B cell (primary cell): ENCODE measurements around the gene NCCRP1. TPM values are rescaled to one million over a fixed set of nuclear protein-coding genes. Genes with fewer than 3 reads are reported as not detected.
"Not testable (repeated sequence)": the region's sequence is repeated elsewhere in the genome, so short reads cannot be mapped to it uniquely, and the experiment has no call there.

Experiments
- ATAC-seq: fragments of 200-7000 bp; cut with Tn5 transposase; one replicate; pipeline ENCODE4 v1.10.0; 2021; ENCODE audit warnings: low read depth, mild to moderate bottlenecking, moderate number of reproducible peaks, moderate library complexity
- CTCF ChIA-PET: fragments of 350-600 bp; sonication (Branson Sonifier 250); formaldehyde crosslinking; loops from one replicate; lab custom pipeline; 2021; ENCODE audit warnings: antibody characterized with exemption, inconsistent platforms; lab: Charles Lee
- POLR2A ChIA-PET: fragments of 350-600 bp; sonication (Branson Sonifier 250); formaldehyde crosslinking; loops from one replicate; lab custom pipeline; 2021; ENCODE audit warnings: antibody characterized with exemption; lab: Charles Lee
- DNase-seq: peaks from one replicate; pipeline ENCODE4 v3.0.0; 2013
- H2AFZ ChIP-seq: 2 replicates; pipeline ENCODE4 v1.6.1; 2012; ENCODE audit warnings: mild to moderate bottlenecking, low read depth, low read length; ENCODE audit not compliant: insufficient read depth, poor library complexity, severe bottlenecking
- H3K27ac ChIP-seq, 2 donors: 1 replicate in 1 of 2; 2 replicates in 1 of 2; pipeline ENCODE4 v1.5.1; 2012 to 2013; ENCODE audit warnings: low read length in 2 of 2, mild to moderate bottlenecking in 2 of 2, moderate library complexity in 1 of 2
- H3K27me3 ChIP-seq, 4 experiments: fragments of 200-600 bp in 1 of 4; sonication (generic) in 1 of 4; replicated peaks in 1 of 4; 1 replicate in 2 of 4; 2 replicates in 2 of 4; pipeline versions ENCODE4 v1.6.1 to v1.7.0; 2013 to 2016; ENCODE audit warnings: low read length in 3 of 4, mild to moderate bottlenecking in 2 of 4, mixed read lengths in 1 of 4, moderate library complexity in 1 of 4; ENCODE audit not compliant: insufficient read depth in 4 of 4, control insufficient read depth in 3 of 4; ENCODE audit errors: control extremely low read depth in 1 of 4
- H3K36me3 ChIP-seq, 2 experiments: replicated peaks in 1 of 2; 1 replicate in 1 of 2; 2 replicates in 1 of 2; pipeline versions ENCODE4 v1.6.1 to v1.7.1; 2013; ENCODE audit warnings: low read length in 1 of 2; ENCODE audit not compliant: insufficient read depth in 2 of 2, control insufficient read depth in 1 of 2; ENCODE audit errors: control extremely low read depth in 1 of 2, extremely low read depth in 1 of 2
- H3K4me1 ChIP-seq, 2 donors: fragments of 200-600 bp in 1 of 2; sonication (generic) in 1 of 2; 1 replicate in 1 of 2; 2 replicates in 1 of 2; pipeline versions ENCODE4 v1.5.1 to v1.6.1; 2013 to 2017; ENCODE audit warnings: low read length in 2 of 2; ENCODE audit not compliant: control insufficient read depth in 2 of 2, insufficient read depth in 2 of 2
- H3K4me2 ChIP-seq: replicated peaks from 2 replicates; pipeline ENCODE3; 2012; ENCODE audit warnings: mild to moderate bottlenecking, low read depth, low read length; ENCODE audit not compliant: poor library complexity, severe bottlenecking
- H3K4me3 ChIP-seq, 5 experiments: fragments of 200-600 bp in 1 of 5; sonication (generic) in 1 of 5; 1 replicate in 3 of 5; 2 replicates in 2 of 5; pipeline versions ENCODE4 v1.5.1 to v1.7.0; 2011 to 2016; ENCODE audit warnings: low read length in 4 of 5, mild to moderate bottlenecking in 4 of 5, low read depth in 2 of 5, control low read depth in 1 of 5, moderate library complexity in 1 of 5; ENCODE audit not compliant: insufficient read depth in 1 of 5; ENCODE audit errors: control extremely low read depth in 1 of 5, extremely low read depth in 1 of 5
- H3K79me2 ChIP-seq: fragments of 200-600 bp; sonication (generic); one replicate; pipeline ENCODE4 v1.6.0; 2016; ENCODE audit warnings: low read length; ENCODE audit not compliant: control insufficient read depth, insufficient read depth
- H3K9ac ChIP-seq: fragments of 200-600 bp; sonication (generic); 2 replicates; pipeline ENCODE4 v1.6.1; 2017; ENCODE audit warnings: mild to moderate bottlenecking, low read length, moderate library complexity
- H3K9me3 ChIP-seq, 3 donors: one replicate each; pipeline versions ENCODE4 v1.6.1 to v1.7.1; 2013; ENCODE audit warnings: low read length in 2 of 3; ENCODE audit not compliant: control insufficient read depth in 2 of 3, insufficient read depth in 1 of 3; ENCODE audit errors: control extremely low read depth in 1 of 3
- H4K20me1 ChIP-seq: 2 replicates; pipeline ENCODE4 v1.6.0; 2012; ENCODE audit warnings: mild to moderate bottlenecking, low read length; ENCODE audit not compliant: insufficient read depth, control insufficient read depth, poor library complexity, severe bottlenecking
- H3K27ac Mint-ChIP-seq: one replicate; pipeline ENCODE4 v1.8.0; 2021; ENCODE audit warnings: mixed read lengths
- H3K27me3 Mint-ChIP-seq: one replicate; pipeline ENCODE4 v1.8.0; 2021; ENCODE audit warnings: mixed read lengths
- H3K4me1 Mint-ChIP-seq: one replicate; pipeline ENCODE4 v1.8.0; 2021; ENCODE audit warnings: mixed read lengths
- H3K4me3 Mint-ChIP-seq: one replicate; pipeline ENCODE4 v1.8.0; 2021; ENCODE audit warnings: mixed read lengths
- H3K9me3 Mint-ChIP-seq: one replicate; pipeline ENCODE4 v1.8.0; 2022; ENCODE audit warnings: mixed read lengths; ENCODE audit not compliant: insufficient read depth
- EZH2 ChIP-seq: IDR thresholded peaks from 2 replicates; pipeline ENCODE4 v1.6.1; 2012; ENCODE audit warnings: borderline replicate concordance, low read depth, mild to moderate bottlenecking, moderate library complexity, low read length; ENCODE audit not compliant: insufficient read depth, poor library complexity, severe bottlenecking
- WGBS: methylation state at CpG from one replicate; pipeline ENCODE4 v1.1.5; 2013; ENCODE audit warnings: missing lambda C conversion rate; ENCODE audit not compliant: insufficient coverage; 5-methylcytosine and 5-hydroxymethylcytosine counted together
- intact Hi-C: fragments of 100-400 bp; cut with micrococcal nuclease; formaldehyde crosslinking; loops from one replicate; pipeline ENCODE4 v1.10.0; 2022
- polyA plus RNA-seq: library from polyadenylated mRNA; depleted of rRNA; stranded (reverse); fragments of >200 nt; gene quantifications from 2 replicates; pipeline ENCODE4 v1.2.3, GENCODE V29; 2012
- total RNA-seq, 2 donors: library from RNA; stranded (reverse); fragments of 120-200 nt in 1 of 2; gene quantifications; 1 replicate in 1 of 2; 2 replicates in 1 of 2; pipeline versions ENCODE4 v1.2.3 to v1.2.4, GENCODE V29; 2013 to 2022
- TF ChIP-seq, protein P1 (sequence below): fragments of 200-600 bp; IDR thresholded peaks from one replicate; pipeline ENCODE4 v1.8.0; 2022; ENCODE audit warnings: antibody characterized with exemption, mild to moderate bottlenecking

NCCRP1 gene
- total and polyA plus RNA-seq, 2 donors (not counting 1 experiment from before 2014, with no cell fraction given), result 0.04 TPM; not detected in 1

DNA sequence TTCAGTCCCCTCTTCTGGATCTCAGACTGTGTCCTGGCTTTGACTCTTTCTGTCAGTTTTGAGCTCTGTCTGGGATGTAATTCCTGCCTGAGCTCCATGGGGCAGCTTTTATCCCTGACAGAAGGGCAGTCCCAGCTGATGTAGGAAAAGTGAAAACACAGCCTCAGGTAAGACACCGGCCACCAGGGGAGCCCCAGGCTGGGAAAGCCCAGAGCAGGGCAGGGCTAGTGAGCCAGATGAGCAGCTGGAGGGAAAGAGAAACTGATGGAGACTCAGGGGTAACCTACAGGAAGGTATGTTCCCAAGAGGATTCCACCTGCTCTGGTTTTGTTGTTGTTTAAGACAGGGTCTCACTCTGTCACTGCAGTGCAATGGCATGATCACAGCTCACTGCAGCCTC lies 48.4 kb downstream of the NCCRP1 start:
- Histone ChIP-seq H3K4me1 (peaks cover 9 to 12% of the 10 kb centered on the region in 2 donors), H3K27me3 (peaks cover 0 to 15% (median 3%) of the 10 kb centered on the region in 4 experiments)
- H3K9me3 ChIP-seq, H3K4me3 ChIP-seq, H3K36me3 ChIP-seq, H3K27ac ChIP-seq, H4K20me1 ChIP-seq, H3K79me2 ChIP-seq, H2AFZ ChIP-seq, H3K9me3 Mint-ChIP-seq, CTCF ChIA-PET, H3K4me3 Mint-ChIP-seq, H3K9ac ChIP-seq, intact Hi-C loops, DNase-seq, POLR2A ChIA-PET, H3K4me1 Mint-ChIP-seq, H3K27ac Mint-ChIP-seq, ATAC-seq, H3K4me2 ChIP-seq: not testable (repeated sequence)
- peaks cover 13% of the 10 kb centered on the region for H3K27me3 Mint-ChIP-seq
- WGBS, result no CpG with 5 or more reads among the region's 1 CpG

DNA sequence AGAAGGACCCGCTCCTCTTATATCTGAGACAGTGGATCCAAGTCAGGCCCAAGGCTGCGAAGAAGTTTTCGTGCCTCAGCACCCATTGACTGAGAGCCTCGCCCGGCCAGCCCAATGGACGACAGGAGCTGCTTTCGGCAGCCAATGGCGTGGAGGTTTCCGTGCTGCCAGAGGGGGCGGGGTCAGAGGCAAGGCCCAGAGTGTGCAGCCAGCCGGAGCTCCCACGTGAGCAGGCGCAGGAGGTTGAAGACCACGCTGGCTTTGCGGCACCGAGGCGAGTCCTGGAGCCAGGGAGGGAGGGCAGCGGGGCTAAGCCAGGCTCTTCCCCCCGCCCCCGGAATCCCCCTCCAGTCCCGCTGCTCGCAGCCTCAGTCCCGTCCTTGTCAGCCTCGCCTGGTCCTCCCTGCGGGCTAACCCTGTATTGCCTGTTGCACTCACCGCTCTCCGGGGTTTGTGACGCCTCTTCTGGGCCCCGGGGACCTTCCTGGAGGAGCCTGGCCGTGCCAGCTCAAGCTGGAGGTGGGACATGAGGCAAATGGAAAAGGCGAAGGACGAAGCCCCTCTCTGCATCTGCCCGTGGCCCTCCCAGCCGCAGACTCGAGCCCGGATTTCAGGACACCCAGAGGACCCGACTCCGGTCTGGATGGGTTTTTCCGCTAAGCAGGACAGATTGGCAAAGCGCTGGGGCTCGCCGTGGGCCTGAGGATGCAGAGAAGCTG lies 50.3 kb downstream of the NCCRP1 start:
- H2AFZ ChIP-seq, result peak overlapping the region; percentile 54
- WGBS, result 56% methylated on average over 41 of the region's 42 CpGs
- peak; percentile 58 for ATAC-seq

More for the DNA sequence above, 50.3 kb downstream of the NCCRP1 start:
- ChIA-PET POLR2A (no interaction called here), CTCF (no interaction called here)
- peak overlapping the region; percentile 59 for H3K4me2 ChIP-seq
- no peaks in the 10 kb centered on the region for H4K20me1 ChIP-seq
- H3K9ac ChIP-seq, result no peak overlapping the region
- H3K27ac ChIP-seq, result no peak overlapping the region
- H3K27me3 ChIP-seq, result peaks cover 0 to 15% (median 3%) of the 10 kb centered on the region in 4 experiments
- TF ChIP-seq, protein P1, sequence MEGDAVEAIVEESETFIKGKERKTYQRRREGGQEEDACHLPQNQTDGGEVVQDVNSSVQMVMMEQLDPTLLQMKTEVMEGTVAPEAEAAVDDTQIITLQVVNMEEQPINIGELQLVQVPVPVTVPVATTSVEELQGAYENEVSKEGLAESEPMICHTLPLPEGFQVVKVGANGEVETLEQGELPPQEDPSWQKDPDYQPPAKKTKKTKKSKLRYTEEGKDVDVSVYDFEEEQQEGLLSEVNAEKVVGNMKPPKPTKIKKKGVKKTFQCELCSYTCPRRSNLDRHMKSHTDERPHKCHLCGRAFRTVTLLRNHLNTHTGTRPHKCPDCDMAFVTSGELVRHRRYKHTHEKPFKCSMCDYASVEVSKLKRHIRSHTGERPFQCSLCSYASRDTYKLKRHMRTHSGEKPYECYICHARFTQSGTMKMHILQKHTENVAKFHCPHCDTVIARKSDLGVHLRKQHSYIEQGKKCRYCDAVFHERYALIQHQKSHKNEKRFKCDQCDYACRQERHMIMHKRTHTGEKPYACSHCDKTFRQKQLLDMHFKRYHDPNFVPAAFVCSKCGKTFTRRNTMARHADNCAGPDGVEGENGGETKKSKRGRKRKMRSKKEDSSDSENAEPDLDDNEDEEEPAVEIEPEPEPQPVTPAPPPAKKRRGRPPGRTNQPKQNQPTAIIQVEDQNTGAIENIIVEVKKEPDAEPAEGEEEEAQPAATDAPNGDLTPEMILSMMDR, result no peak
- no peak for TF ChIP-seq EZH2
- Mint-ChIP-seq H3K4me1 (no peaks in the 10 kb centered on the region), H3K4me3 (peak overlapping the region; percentile 13), H3K9me3 (no peaks in the 10 kb centered on the region), H3K27ac (no peak overlapping the region), H3K27me3 (peaks cover 13% of the 10 kb centered on the region)
- H3K4me1 ChIP-seq, result peaks cover 9 to 12% of the 10 kb centered on the region in 2 donors
- H3K36me3 ChIP-seq, result no peaks in the 10 kb centered on the region
- H3K9me3 ChIP-seq, result no peaks in the 10 kb centered on the region
- intact Hi-C loops, result no loop called here
- peak overlapping the region in 3 of 5 experiments; percentile 7 to 23 (median 10) for H3K4me3 ChIP-seq
- no peak for DNase-seq
- no peaks in the 10 kb centered on the region for H3K79me2 ChIP-seq
